HG02973 (cell line): ENCODE data around the gene HELZ2.
A peak's percentile ranks its signal among the peaks of the same experiment; 100 is the strongest.

ENCODE experiments used
- ATAC-seq: cut with Tn5 transposase; IDR thresholded peaks from one replicate; pipeline ENCODE4 v1.9.1; 2021; ENCODE audit warnings: moderate library complexity; ENCODE audit not compliant: unreplicated experiment

Gene HELZ2

DNA sequence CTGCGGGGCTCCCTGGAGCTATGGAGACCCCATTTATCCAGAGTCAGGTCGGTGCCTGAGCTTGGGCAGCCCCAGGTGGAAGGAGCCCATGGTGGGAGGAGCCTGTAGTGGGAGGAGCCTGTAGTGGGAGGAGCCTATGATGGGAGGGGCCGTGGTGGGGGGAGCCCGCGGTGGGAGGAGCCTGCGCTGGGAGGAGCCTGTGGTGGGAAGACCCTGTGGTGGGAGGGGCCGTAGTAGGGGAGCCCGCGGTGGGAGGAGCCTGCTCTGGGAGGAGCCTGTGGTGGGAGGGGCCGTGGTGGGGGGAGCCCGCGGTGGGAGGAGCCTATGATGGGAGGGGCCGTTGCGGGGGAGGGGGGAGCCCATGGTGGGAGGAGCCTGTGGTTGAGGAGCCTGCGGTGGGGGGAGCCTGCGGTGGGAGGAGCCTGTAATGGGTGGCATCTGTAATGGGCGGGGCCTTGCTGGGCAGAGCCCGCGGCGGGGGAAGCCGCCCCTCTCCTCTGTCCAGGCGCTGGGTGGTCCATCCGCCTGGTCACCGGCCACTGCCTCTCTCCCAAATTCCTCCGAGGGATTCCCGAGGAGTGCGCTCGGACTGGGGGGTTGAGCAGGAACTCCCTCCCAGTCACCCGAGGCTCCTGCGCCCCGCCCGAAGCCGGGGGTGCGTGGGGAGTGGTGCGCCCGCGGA is 20.6 kb downstream of the HELZ2 start:
- ATAC-seq, result peak; percentile 35

DNA sequence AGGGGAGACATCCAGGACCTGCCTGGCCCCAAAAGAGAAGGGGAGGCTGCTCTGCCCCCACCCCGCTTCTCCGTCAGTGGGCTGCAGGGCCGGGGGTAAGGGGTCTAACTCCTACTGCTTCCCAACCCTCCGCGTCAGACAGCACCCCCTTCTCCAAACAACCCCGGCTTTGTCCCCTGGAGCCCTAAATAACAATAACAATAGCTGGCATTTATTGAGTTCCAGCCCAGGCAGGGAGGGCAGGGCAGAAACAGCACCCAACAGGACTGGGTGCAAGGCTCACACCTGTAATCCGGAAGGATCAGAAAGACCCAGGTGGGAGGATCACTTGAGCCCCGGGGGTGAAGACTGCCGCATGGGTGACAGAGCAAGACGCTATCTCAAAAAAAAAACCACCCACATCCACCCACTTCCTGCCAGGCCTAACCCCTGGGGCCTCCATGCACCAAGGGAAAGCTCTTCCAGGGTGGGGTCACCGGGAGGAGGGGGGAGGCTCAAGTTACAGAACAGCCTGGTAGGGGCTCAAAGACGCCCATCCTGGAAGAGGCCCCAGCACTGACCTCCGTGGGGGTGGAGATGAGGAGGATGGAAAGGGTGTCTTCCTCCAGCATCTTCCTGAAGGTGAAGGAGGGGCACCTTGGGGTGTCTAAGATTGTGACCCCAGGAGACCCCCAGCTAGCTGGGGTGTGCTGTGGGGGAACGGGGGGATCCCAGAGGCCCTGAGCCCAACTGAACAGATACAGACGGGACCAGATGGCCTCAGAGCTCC is 21.4 kb downstream of the HELZ2 start:
- peak; percentile 31 for ATAC-seq

DNA sequence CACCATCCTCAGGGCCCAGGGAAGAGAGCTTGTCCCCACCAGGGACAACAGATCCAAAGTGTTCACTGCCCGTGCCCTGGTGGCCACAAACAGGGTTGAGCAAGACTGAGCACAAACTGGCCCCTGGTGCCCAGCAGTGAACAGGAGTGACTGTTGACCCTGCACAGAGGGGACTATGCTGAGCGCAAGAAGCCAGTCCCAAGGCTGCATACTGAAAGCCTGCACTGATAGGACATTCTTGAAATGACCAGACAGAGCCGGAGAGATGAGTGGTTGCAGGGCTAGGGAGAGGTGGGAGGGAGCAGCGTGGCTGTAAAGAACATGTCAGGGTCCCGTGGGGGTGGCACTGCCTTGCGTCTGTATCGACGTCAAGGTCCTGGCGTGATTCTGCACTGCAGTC is 23.0 kb downstream of the HELZ2 start:
- ATAC-seq, result no peak

DNA sequence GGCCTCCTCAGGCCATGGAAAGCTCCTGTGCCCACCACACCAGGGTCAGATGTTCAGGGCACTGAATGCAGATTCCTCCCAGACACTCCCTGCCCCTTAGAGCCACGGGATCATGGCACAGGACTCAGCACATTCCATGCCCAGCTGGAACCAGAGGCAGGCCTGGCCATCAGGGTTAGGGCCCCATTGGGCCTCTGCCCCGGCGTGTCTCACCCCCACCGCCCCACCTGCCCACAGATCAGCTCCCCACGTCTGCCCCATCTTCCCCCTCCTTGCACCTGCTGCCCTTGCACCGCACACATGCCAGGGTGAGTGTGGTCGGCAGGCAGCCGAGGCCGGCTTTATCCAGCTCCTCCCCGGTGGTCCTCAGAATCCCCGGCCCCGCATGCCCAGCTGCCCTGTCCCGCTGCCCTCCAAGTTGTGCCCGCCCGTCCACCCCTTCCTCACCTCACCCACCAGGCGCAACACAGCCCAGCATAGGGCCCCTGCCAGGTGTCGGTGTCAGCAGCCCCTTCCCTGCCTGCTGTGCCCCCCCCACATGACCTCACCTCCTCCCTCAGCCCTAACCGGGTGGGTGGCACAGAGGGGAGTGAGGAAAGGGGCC is 24.3 kb downstream of the HELZ2 start:
- no peak for ATAC-seq

DNA sequence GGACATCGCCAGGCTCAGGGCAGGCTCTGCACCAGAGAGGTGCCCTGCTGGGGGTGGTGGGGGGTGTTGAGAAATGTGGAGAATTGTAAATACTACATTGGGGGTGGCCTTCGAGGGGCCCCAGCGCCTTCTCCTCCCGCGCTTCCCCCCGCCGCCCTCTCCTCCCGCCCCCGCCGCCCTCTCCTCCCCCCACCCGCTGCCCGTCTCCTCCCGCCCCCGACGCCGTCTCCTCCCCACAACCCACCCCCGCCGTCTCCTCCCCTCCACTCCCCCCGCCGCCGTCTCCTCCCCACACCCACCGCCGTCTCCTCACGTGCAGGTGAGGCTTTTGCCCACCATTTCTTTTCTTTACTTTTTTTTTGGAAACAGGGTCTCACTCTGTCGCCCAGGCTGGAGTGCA is 25.0 kb downstream of the HELZ2 start:
- ATAC-seq, result no peak

DNA sequence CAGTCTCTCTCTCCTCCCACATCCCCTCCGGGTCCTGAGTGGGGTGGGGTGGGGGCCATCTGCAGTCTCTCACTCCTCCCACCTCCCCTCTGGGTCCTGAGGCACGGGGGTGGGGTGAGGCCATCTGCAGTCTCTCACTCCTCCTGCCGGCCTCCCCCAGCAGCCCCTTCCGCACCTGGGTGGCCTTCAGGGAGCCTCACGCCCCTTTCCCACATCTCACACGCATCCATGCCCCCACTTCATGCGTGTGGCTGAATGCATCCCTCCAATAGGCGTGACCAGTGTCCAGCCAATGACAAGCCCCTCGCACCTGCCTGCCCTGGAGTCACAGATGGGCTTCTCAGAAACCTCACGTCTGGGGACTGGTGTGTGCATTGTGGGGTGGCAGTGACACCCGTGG is 25.5 kb downstream of the HELZ2 start:
- ATAC-seq, result no peak

DNA sequence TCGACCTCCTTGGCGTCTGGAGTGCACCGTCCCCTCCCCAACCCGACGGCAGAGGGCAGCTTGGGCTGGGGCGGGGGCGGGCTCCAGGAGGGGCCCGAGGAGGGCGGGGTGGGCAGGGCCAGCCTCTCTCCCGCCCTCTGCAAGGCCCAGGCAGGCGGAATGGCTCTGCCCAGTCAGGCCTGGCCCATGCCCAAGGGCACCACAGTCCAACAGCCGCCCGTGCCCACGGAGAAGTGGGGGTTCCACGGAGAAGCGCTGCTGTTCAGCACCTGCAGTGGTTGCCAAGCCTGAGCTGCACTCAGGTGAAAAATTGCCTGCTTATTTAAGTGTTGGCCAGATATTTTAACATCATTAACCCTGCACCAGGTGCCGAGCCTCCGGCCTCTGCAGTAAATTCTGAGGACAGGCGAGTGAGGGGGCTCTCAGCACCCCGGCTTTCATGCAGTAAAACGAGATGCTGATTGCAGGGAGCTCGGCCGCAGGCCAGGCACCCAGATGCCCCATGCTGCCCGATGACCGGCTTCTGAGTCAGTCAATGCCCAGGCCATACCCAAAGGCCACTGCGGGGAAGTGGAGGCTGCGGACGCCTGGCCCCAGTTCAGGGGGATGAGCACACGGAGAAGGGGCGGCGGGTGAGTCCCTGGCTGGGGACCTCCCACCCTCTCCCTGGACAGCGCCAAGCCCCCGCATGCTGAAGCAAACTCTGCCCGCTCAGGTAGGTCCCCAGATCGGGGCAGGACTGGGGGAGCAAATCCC is 26.1 kb downstream of the HELZ2 start, which contains the start of gene SRMS:
TSS of gene SRMS (minus strand) at position 25 of the 756 bp plus-strand sequence. CDS start 286 bp downstream, outside the sequence.
- no peak for ATAC-seq

DNA sequence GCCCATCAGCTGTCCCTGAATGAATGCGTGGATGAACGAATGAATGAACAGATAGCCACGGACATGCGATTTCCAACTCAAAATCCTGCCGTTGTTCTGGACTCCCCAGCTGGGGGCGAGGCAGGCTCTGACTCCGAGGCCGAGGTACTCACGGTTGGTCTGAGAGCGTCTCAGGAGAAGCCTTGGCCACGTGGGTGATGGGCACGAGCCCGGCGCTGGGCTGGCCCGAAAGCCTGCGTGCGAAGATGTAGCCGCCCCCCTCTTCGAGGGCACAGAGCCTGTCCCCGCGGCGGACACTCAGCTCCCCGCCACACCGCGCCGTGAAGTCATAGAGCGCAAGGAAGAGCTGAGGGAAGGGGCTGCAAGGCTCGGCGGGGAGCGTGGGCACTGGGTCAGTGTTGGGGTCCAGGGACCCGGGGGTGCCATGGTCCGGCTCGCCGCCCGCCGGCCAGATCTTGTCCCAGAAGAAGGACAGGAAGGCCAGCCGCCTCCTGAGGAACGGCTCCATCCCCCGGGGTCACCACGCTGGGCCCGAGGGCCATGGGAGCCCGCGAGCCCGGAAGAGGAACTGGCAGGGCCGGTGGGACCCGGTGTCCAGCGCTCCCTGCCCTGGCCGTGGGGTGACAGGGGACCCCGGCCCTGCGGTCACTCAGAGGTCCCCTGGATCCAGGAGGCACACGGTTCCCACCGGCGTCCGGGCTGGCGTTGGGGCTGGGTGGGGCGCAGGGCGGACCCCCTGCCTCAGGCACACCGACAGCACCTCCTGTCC is 26.9 kb downstream of the HELZ2 start:
- no peak for ATAC-seq

DNA sequence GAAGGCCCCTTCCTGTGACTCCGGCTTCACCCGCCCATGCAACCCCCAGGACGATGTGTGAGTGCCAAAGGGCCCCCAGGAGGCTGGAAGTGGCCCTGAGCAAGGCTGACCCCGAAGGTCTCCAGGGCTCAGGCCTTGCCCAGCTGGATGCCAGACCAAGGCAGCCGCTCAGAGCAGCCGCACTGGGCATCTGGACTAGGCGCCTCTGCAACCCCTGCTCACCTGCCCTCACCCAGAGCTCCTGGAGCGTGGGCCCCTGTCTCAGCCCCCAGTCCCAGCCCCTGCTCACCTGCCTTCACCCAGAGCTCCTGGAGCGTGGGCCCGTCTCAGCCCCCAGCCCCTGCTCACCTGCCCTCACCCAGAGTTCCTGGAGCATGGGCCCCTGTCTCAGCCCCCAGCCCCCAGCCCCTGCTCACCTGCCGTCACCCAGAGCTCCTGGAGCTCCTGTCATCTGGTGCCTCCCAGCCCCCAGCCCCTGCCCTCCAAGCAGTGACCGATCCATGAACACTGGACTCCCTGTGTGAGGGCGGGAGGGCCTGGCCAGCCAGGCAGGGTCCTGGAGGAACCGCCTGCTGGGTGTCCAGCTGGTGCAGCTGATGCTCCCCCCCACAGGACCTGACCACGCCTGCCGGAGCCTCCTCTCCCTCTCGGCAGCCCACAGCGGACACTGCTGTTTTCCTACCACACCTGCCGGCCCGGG is 27.6 kb downstream of the HELZ2 start:
- no peak for ATAC-seq

DNA sequence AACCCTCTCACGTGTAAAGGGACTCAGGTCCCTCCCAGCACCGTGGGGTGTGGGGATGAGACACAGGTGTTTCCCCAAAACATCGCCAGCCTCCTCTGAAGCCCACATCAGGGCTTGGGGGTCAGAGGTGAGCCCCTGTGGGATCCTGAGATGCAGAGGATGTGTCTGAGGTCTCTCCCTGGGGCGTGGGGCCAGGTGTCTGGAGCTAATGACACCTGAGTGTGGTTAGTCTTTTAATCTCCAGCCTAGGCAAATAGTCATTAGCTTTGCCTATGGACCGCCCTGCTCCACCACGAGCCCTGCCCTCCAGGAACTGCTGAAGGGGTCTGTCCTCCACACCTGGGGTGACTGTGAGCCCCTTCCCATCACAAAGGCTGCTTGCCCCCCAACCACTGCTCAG is 28.2 kb downstream of the HELZ2 start:
- ATAC-seq, result no peak

DNA sequence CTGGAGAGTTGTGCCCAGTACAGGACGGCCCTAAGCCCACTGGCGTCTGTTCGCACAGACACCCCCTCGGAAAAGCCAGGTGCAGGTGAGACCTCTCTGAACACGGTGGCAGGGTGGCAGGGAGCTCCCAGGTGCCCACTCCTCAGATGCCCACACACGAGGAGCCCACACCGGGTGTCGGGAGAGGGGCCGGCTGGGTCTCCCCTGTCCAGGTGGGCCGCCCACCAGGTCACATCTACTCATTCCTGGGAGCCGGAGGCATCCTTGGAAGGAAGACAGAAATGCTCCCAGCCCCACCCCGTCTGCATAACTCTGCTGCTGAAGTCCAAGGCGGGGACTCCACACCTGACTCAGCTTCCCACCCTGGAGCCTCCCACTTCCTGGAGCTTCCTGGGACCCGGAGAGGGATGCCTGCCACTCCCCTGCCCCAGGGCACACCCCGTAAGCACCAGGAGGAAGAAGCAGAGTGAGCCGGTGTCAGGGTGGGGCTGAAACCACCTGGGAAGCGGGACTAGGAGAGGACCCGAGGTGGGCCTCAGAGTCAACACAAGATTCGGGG is 29.0 kb downstream of the HELZ2 start:
- ATAC-seq, result no peak

DNA sequence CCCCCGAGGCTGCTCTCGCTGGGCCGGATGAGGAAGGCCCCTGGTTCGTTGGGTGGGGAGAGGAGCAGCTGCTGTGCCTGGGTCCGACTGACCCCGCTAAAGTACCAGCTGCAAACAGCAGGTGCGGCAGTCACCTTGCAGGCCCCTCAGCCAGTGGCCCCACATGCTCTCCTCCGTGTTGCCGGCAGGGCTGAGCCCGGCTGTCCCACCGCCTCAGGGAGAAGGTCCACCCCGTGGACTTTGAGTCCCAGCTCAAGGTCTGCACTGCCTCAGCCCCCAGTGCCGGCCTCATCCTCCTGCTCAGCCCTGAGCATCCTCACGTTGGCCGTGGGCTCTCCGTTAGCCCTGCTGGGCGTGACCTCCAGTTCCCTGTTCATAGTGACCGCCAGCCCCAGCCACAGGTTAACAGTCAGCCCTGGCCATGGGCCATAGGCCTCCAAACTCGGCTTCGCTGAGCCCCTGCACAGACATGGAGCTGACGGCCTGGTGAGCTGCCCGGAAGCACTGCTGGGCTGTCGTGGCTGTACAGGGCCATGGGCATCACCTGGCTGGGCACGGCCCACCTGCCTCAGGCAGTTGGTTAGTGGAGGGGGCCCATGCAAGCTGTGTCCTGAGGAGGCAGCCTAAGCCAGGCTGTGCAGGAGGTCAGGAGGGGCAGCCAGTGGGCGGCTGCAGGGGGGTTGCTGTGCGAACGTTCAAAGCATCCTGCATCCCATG is 29.6 kb downstream of the HELZ2 start:
- ATAC-seq, result no peak

DNA sequence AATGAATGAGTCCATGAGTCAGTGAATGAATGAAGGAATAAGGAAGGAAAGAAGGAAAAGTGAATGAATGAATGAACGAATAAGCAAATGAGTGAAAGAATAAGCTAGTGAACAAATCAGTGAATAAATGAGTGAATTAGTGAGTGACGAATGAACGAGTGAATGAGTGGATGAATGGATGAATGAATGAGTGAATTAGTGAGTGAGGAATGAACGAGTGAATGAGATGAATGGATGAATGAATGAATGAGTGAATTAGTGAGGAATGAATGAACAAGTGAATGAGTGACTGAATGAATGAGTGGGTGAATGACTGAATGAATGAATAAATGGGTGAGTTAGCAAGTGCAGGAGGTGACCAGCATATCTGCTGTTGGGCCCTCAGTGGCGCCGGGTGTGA is 30.3 kb downstream of the HELZ2 start:
- ATAC-seq, result no peak

DNA sequence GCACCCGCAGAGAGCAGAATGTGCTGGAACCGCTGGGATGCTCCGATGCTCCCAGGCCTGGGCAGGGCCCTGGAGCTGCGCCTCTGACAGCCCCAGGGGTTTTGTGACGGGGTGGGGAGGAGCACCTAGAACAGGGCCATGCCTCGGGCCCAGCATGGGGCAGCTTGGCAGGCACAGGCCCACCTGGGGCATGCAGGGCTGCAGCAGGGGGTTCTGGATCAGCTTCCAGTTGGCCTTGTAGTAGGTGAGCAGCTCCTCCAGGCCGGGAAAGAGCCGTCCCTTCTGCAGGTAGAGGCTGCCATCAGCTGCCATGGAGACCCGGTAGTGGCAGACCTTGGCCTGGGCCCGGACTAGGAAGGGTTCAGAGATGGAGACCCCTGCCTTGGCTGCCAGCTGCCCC is 30.9 kb downstream of the HELZ2 start:
- ATAC-seq, result no peak

DNA sequence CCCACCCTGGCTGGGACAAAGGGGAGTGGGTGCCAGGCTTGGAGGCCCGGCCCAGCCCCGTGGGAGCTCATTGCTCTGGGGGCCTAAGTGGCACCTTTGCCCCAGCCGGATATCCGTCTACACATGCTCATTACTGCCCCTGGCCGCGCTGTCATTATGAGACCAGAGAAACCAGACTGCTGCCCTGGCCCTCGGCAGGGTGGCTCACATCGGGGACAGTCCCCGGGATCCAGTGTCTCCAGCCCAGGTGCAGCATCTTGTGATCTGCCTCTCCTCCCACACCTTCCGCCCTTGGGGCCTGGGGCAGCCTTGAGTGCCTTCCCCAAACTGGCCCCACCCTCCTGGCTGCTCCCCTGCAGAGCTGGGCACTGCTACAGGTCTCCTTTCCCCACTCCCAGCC is 31.3 kb downstream of the HELZ2 start:
- no peak for ATAC-seq

DNA sequence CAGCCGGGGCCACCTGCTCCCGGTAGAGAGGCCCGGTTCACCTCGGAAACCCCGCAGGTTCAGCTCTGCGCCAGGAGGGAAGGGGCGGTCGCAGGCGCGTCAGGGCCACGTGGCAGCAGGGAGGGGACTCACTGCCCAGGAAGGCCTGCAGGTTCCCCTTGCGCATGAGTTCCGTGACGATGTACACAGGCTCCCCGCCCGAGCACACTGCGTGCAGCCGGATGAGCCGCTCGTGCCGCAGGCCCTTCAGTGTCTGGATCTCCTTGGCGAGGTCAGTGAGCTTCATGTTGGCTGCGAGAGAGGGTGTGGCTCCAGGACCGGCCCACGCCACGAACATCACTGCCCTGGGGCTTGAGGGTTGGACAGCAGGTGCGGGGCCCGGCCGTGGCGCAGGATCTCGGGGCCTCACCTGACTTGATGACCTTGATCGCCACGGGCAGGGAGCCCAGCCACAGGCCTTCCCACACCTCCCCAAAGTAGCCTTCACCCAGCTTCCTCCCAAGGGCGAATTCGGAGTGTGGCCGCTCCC is 31.9 kb downstream of the HELZ2 start:
- no peak for ATAC-seq

DNA sequence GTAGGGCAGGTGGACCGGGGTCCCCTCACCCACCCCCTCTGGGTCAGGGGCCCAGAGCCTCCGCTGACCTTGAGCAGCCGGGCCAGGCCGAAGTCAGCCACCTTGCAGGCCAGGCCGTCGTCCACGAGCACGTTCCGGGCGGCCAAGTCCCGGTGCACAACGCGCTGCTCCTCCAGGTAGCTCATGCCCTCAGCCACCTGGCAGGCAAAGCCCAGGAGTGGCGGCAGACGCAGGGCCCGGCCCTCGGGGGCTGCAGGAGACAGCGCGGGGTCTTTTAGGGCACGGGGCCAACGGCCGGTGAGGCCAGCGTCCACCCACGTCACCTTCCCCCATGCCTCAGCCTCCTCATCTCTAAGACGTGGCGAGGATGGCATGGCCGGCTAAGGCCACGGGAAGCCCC is 32.7 kb downstream of the HELZ2 start:
- no peak for ATAC-seq

DNA sequence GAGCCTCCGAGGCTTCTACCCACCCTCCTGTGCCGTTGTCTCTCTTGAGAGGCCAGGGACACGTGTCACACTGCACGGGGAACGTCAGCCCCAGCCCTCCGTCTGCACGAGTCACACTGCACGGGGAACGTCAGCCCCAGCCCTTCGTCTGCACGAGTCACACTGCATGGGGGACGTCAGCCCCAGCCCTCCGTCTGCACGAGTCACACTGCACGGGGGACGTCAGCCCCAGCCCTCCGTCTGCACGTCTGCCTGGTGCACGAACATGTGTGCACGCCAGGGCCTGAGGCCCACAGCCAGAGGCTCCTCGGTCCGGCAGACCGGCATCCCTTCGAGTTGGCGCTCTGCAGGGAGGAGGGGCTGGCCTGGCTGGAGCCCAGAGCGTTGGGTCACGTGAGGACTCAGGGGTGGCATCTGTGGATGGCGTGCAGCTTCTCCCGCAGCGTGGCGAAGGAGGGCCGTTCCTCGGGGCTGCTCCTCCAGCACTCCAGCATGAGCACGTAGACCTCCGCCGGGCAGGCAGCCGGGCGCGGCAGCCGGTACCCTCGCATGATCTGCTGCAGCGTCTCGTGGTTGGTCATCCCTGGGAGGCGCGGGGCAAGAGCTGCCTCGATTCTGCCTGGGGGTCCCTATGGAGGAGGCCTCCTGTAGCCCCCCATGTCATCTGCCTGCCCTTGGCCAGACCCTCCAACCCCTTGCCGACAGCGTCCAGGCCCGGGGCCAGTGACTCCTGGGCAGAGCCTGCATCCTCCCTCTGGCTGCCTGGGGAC is 33.4 kb downstream of the HELZ2 start:
- ATAC-seq, result no peak
